Fibroblast of lung (primary cell): ENCODE measurements around the gene NINL.

Experiments used
- EZH2 ChIP-seq: IDR thresholded peaks from 2 replicates; pipeline ENCODE4 v1.5.1; 2012; ENCODE audit warnings: low read length, control low read depth, mild to moderate bottlenecking; ENCODE audit errors: missing control alignments
- TF ChIP-seq, protein P1 (sequence below), 2 donors: IDR thresholded peaks in 1 of 2; conservative IDR thresholded peaks in 1 of 2; 1 replicate in 1 of 2; 2 replicates in 1 of 2; pipeline ENCODE4 v1.5.1; 2011 to 2012; ENCODE audit warnings: low read length in 2 of 2, control low read depth in 1 of 2, inconsistent platforms in 1 of 2, low read depth in 1 of 2, mild to moderate bottlenecking in 1 of 2

DNA sequence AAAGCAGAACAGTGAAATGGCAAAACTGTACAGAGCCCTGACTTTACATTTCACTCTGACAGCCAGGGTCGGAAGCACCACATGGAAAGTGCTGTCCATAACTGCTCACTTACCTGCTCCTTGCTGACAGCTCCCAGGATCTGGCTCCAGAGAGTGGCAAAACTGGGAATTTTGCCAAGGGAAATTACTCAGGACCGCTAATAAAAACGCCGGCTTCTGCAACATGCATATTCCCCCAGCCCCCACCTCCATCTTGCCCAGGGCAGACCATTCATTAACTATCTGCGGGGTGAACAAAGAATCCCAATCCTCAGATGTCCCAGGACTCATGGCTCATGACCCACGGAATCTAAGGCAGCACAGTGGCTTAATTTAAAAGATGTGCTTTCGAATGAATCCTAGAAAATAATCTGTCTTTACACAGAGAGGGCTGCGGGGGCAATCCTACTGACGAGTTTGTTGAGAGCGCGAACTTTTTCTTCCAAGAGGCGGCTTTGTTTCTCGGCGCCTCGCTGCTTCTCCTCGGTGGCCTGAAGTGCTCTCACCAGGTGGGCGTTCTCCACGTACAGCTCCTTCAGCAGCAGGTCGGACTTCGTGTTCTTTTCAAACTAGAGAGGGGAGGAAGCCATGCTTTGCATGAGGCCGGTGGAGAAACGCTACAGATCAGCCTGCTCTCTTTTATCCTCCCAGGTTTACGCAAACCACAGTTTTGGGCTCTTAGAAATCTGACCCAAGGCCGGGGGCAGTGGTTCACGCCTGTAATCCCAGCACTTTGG, 132.1 kb downstream of the NINL start:
- TF ChIP-seq, protein P1, sequence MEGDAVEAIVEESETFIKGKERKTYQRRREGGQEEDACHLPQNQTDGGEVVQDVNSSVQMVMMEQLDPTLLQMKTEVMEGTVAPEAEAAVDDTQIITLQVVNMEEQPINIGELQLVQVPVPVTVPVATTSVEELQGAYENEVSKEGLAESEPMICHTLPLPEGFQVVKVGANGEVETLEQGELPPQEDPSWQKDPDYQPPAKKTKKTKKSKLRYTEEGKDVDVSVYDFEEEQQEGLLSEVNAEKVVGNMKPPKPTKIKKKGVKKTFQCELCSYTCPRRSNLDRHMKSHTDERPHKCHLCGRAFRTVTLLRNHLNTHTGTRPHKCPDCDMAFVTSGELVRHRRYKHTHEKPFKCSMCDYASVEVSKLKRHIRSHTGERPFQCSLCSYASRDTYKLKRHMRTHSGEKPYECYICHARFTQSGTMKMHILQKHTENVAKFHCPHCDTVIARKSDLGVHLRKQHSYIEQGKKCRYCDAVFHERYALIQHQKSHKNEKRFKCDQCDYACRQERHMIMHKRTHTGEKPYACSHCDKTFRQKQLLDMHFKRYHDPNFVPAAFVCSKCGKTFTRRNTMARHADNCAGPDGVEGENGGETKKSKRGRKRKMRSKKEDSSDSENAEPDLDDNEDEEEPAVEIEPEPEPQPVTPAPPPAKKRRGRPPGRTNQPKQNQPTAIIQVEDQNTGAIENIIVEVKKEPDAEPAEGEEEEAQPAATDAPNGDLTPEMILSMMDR (conservative IDR thresholded peaks at IDR 0.05 in 1 of 2, IDR thresholded peaks at IDR 0.05 in 1 of 2; ENCODE audit: low read depth in 1 of 2, low read length in 2 of 2): no peak
- TF ChIP-seq EZH2: no peak
